Mesendoderm (in vitro differentiated cells): ENCODE data around the gene SPATA7.

Source experiments
- DNase-seq: peaks from one replicate; pipeline ENCODE4 v3.0.0; 2013
- H2AK5ac ChIP-seq: 2 replicates; pipeline ENCODE4 v1.6.1; 2013; ENCODE audit warnings: low read length, inconsistent platforms
- H2BK120ac ChIP-seq: 2 replicates; pipeline ENCODE4 v1.6.1; 2013; ENCODE audit warnings: low read depth, mild to moderate bottlenecking, low read length, moderate library complexity, mixed read lengths
- H2BK15ac ChIP-seq: replicated peaks from 2 replicates; pipeline ENCODE4 v1.6.1; 2013; ENCODE audit warnings: low read depth, mild to moderate bottlenecking, moderate library complexity
- H2BK5ac ChIP-seq: 2 replicates; pipeline ENCODE4 v1.6.1; 2013; ENCODE audit warnings: low read length, inconsistent platforms
- H3K18ac ChIP-seq: 2 replicates; pipeline ENCODE4 v1.6.1; 2013; ENCODE audit warnings: mild to moderate bottlenecking, low read length, mixed read lengths
- H3K23ac ChIP-seq: one replicate; pipeline ENCODE4 v1.6.1; 2013; ENCODE audit warnings: low read length
- H3K27ac ChIP-seq: 2 replicates; pipeline ENCODE4 v1.5.1; 2013; ENCODE audit warnings: low read depth, mild to moderate bottlenecking, inconsistent platforms, low read length, moderate library complexity
- H3K27me3 ChIP-seq: 2 replicates; pipeline ENCODE4 v1.6.1; 2013; ENCODE audit warnings: low read length, control low read depth, mild to moderate bottlenecking, inconsistent platforms; ENCODE audit not compliant: insufficient read depth, poor library complexity
- H3K36me3 ChIP-seq: 2 replicates; pipeline ENCODE4 v1.6.1; 2013; ENCODE audit warnings: low read length, inconsistent platforms; ENCODE audit not compliant: control insufficient read depth, insufficient read depth
- H3K4ac ChIP-seq: one replicate; pipeline ENCODE4 v1.6.1; 2013; ENCODE audit warnings: low read depth, mild to moderate bottlenecking, low read length, moderate library complexity
- H3K4me1 ChIP-seq: 2 replicates; pipeline ENCODE4 v1.6.1; 2013; ENCODE audit warnings: low read depth, low read length, inconsistent platforms; ENCODE audit not compliant: control insufficient read depth
- H3K4me2 ChIP-seq: 2 replicates; pipeline ENCODE4 v1.6.1; 2013; ENCODE audit warnings: low read length
- H3K4me3 ChIP-seq: 2 replicates; pipeline ENCODE4 v1.5.1; 2013; ENCODE audit warnings: mild to moderate bottlenecking, low read length
- H3K56ac ChIP-seq: one replicate; pipeline ENCODE4 v1.6.1; 2013; ENCODE audit warnings: low read length
- H3K79me1 ChIP-seq: 2 replicates; pipeline ENCODE4 v1.6.1; 2013; ENCODE audit warnings: low read length, inconsistent platforms
- H3K79me2 ChIP-seq: 2 replicates; pipeline ENCODE4 v1.6.1; 2013; ENCODE audit warnings: mild to moderate bottlenecking, low read length; ENCODE audit not compliant: control insufficient read depth, insufficient read depth
- H3K9ac ChIP-seq: 2 replicates; pipeline ENCODE4 v1.6.1; 2013; ENCODE audit warnings: low read length, inconsistent platforms
- H4K5ac ChIP-seq: one replicate; pipeline ENCODE4 v1.6.1; 2013; ENCODE audit warnings: low read length
- H4K8ac ChIP-seq: one replicate; pipeline ENCODE4 v1.6.1; 2013; ENCODE audit warnings: low read depth, mild to moderate bottlenecking, control low read depth, low read length, moderate library complexity
- WGBS: extraction: QIAGEN DNeasy Blood & Tissue Kit; methylation state at CpG from one replicate; pipeline ENCODE4 v1.1.7; 2013; ENCODE audit warnings: low lambda C conversion rate, missing lambda C conversion rate; ENCODE audit not compliant: insufficient coverage; ENCODE audit errors: extremely low coverage; 5-methylcytosine and 5-hydroxymethylcytosine counted together

Gene SPATA7

GRCh38 chr14:88420187-88420586, 34.7 kb downstream of the SPATA7 start:
- Histone ChIP-seq H4K5ac (no peak overlapping the region), H2BK5ac (no peak overlapping the region), H3K4me2 (no peak overlapping the region), H3K36me3 (no peaks in the 10 kb centered on the region), H3K4me3 (no peak overlapping the region), H2BK15ac (no peak overlapping the region), H3K79me2 (no peaks in the 10 kb centered on the region), H2AK5ac (no peak overlapping the region), H3K4ac (no peak overlapping the region), H3K18ac (no peak overlapping the region), H2BK120ac (no peak overlapping the region), H3K23ac (no peak overlapping the region), H4K8ac (no peak overlapping the region), H3K79me1 (no peaks in the 10 kb centered on the region), H3K4me1 (no peaks in the 10 kb centered on the region), H3K27me3 (no peaks in the 10 kb centered on the region), H3K27ac (no peak overlapping the region), H3K9ac (no peak overlapping the region), H3K56ac (no peak overlapping the region)
- no CpG with 5 or more reads among the region's 3 CpGs for WGBS
- DNase-seq, result no peak

- Histone ChIP-seq H3K56ac (no peak overlapping the region), H3K27ac (no peak overlapping the region), H4K8ac (no peak overlapping the region), H4K5ac (no peak overlapping the region), H3K79me2 (no peaks in the 10 kb centered on the region), H3K4me1 (no peaks in the 10 kb centered on the region), H2BK5ac (no peak overlapping the region), H3K27me3 (no peaks in the 10 kb centered on the region), H3K79me1 (no peaks in the 10 kb centered on the region), H2AK5ac (no peak overlapping the region), H3K9ac (no peak overlapping the region), H3K18ac (no peak overlapping the region), H3K4me2 (no peak overlapping the region), H3K23ac (no peak overlapping the region), H3K4ac (no peak overlapping the region), H2BK120ac (no peak overlapping the region), H3K36me3 (no peaks in the 10 kb centered on the region), H3K4me3 (no peak overlapping the region), H2BK15ac (no peak overlapping the region)
- WGBS, result no CpG with 5 or more reads among the region's 4 CpGs
- DNase-seq, result no peak
Observed at GRCh38 chr14:88421286-88421685, 35.8 kb downstream of the SPATA7 start.

- Histone ChIP-seq H3K4me1 (no peaks in the 10 kb centered on the region), H2AK5ac (no peak overlapping the region), H3K27ac (no peak overlapping the region), H4K8ac (no peak overlapping the region), H3K9ac (no peak overlapping the region), H3K56ac (no peak overlapping the region), H3K4me2 (no peak overlapping the region), H2BK120ac (no peak overlapping the region), H2BK5ac (no peak overlapping the region), H3K79me1 (no peaks in the 10 kb centered on the region), H3K27me3 (no peaks in the 10 kb centered on the region), H3K18ac (no peak overlapping the region), H2BK15ac (no peak overlapping the region), H3K36me3 (no peaks in the 10 kb centered on the region), H3K4ac (no peak overlapping the region), H3K79me2 (no peaks in the 10 kb centered on the region), H4K5ac (no peak overlapping the region), H3K4me3 (no peak overlapping the region), H3K23ac (no peak overlapping the region)
- no peak for DNase-seq
Observed at GRCh38 chr14:88422047-88422446, 36.6 kb downstream of the SPATA7 start.

GRCh38 chr14:88422919-88423650, 37.6 kb downstream of the SPATA7 start:
- no peak overlapping the region for H4K8ac ChIP-seq
- no peak overlapping the region for H3K4me2 ChIP-seq
- no peak overlapping the region for H3K4me3 ChIP-seq
- H3K36me3 ChIP-seq, result no peaks in the 10 kb centered on the region
- no peak overlapping the region for H3K9ac ChIP-seq
- H2BK15ac ChIP-seq, result no peak overlapping the region
- H3K18ac ChIP-seq, result no peak overlapping the region
- no peak overlapping the region for H2BK5ac ChIP-seq
- no CpG with 5 or more reads among the region's 3 CpGs for WGBS
- H2AK5ac ChIP-seq, result no peak overlapping the region
- no peaks in the 10 kb centered on the region for H3K27me3 ChIP-seq
- no peaks in the 10 kb centered on the region for H3K79me2 ChIP-seq
- no peak overlapping the region for H3K27ac ChIP-seq
- H2BK120ac ChIP-seq, result no peak overlapping the region
- no peaks in the 10 kb centered on the region for H3K4me1 ChIP-seq
- H3K56ac ChIP-seq, result no peak overlapping the region
- DNase-seq, result no peak
- no peak overlapping the region for H3K23ac ChIP-seq
- H3K79me1 ChIP-seq, result no peaks in the 10 kb centered on the region
- no peak overlapping the region for H3K4ac ChIP-seq
- no peak overlapping the region for H4K5ac ChIP-seq

GRCh38 chr14:88424573-88424972, 39.1 kb downstream of the SPATA7 start:
- Histone ChIP-seq H3K56ac (no peak overlapping the region), H3K79me2 (no peaks in the 10 kb centered on the region), H3K4me3 (no peak overlapping the region), H3K4ac (no peak overlapping the region), H2BK15ac (no peak overlapping the region), H3K4me1 (no peaks in the 10 kb centered on the region), H3K4me2 (no peak overlapping the region), H3K9ac (no peak overlapping the region), H3K36me3 (no peaks in the 10 kb centered on the region), H2BK5ac (no peak overlapping the region), H3K27ac (no peak overlapping the region), H4K8ac (no peak overlapping the region), H3K23ac (no peak overlapping the region), H2AK5ac (no peak overlapping the region), H3K27me3 (no peaks in the 10 kb centered on the region), H3K79me1 (no peaks in the 10 kb centered on the region), H4K5ac (no peak overlapping the region), H3K18ac (no peak overlapping the region), H2BK120ac (no peak overlapping the region)
- DNase-seq, result no peak

- Histone ChIP-seq H2BK15ac (no peak overlapping the region), H3K27ac (no peak overlapping the region), H3K4me2 (no peak overlapping the region), H2BK5ac (no peak overlapping the region), H3K4me1 (no peaks in the 10 kb centered on the region), H4K8ac (no peak overlapping the region), H3K56ac (no peak overlapping the region), H2AK5ac (no peak overlapping the region), H3K4me3 (no peak overlapping the region), H3K36me3 (no peaks in the 10 kb centered on the region), H3K27me3 (no peaks in the 10 kb centered on the region), H3K79me2 (no peaks in the 10 kb centered on the region), H4K5ac (no peak overlapping the region), H2BK120ac (no peak overlapping the region), H3K4ac (no peak overlapping the region), H3K18ac (no peak overlapping the region), H3K23ac (no peak overlapping the region), H3K9ac (no peak overlapping the region), H3K79me1 (no peaks in the 10 kb centered on the region)
- no peak for DNase-seq
- no CpG with 5 or more reads among the region's 7 CpGs for WGBS
Observed at GRCh38 chr14:88426271-88426670, 40.8 kb downstream of the SPATA7 start.
